Transverse colon (tissue), 4 donors: Measurements from ENCODE around the gene TSPAN31. TPM values are rescaled to one million over a fixed set of nuclear protein-coding genes. Genes with fewer than 3 reads are reported as not detected.

ENCODE experiments used
- total RNA-seq, 4 donors: library from RNA; depleted of rRNA; stranded (reverse); fragments of >200 nt; gene quantifications; one replicate each; pipeline ENCODE4 v1.1.0, GENCODE V29; 2016

TSPAN31 gene
- total RNA-seq, 4 donors from 2014 or later: 20.6 to 73.3 (median 42.8) TPM

Other genes with a start within 250 kb of the TSPAN31 start
- 100 to 1,000 TPM in 2 of 4 donors, 10 to 100 TPM in 2; 27.6 to 338 (median 67.6) TPM for gene DDIT3, start 224.5 kb upstream of the TSPAN31 start, total RNA-seq
- 100 to 1,000 TPM in 1 of 4 donors, 10 to 100 TPM in 3; 36.6 to 155 (median 51.0) TPM for gene MBD6, start 222.2 kb upstream of the TSPAN31 start, total RNA-seq
- 100 to 1,000 TPM; 154 to 344 (median 175) TPM for gene DCTN2, start 197.8 kb upstream of the TSPAN31 start, total RNA-seq
- gene KIF5A, start 195.0 kb upstream of the TSPAN31 start, total RNA-seq: 1 to 10 TPM; 1.3 to 6.2 (median 1.6) TPM
- gene PIP4K2C, start 153.8 kb upstream of the TSPAN31 start, total RNA-seq: 100 to 1,000 TPM in 1 of 4 donors, 10 to 100 TPM in 3; 38.4 to 308 (median 45.8) TPM
- 10 to 100 TPM in 1 of 4 donors, 1 to 10 TPM in 3; 8.0 to 10.9 (median 9.6) TPM for gene DTX3, start 140.2 kb upstream of the TSPAN31 start, total RNA-seq
- gene ARHGEF25, start 133.6 kb upstream of the TSPAN31 start, total RNA-seq: 10 to 100 TPM in 3 of 4 donors, 1 to 10 TPM in 1; 6.6 to 35.9 (median 15.3) TPM
- 1 to 10 TPM in 2 of 4 donors, under 1 TPM in 1, not detected in 1; 0.68 to 6.4 (median 2.1) TPM for gene B4GALNT1, start 111.8 kb upstream of the TSPAN31 start, total RNA-seq
- gene OS9, start 50.9 kb upstream of the TSPAN31 start, total RNA-seq: 100 to 1,000 TPM; 187 to 362 (median 249) TPM
- 100 to 1,000 TPM in 1 of 4 donors, 1 to 10 TPM in 3; 1.2 to 125 (median 5.6) TPM for gene AGAP2, start 6.3 kb upstream of the TSPAN31 start, total RNA-seq
- gene CDK4, start 7.3 kb downstream of the TSPAN31 start, total RNA-seq: 100 to 1,000 TPM in 1 of 4 donors, 10 to 100 TPM in 3; 20.9 to 194 (median 47.8) TPM
- 10 to 100 TPM in 2 of 4 donors, 1 to 10 TPM in 2; 1.5 to 24.1 (median 9.5) TPM for gene MARCHF9, start 10.1 kb downstream of the TSPAN31 start, total RNA-seq
- 1 to 10 TPM in 2 of 4 donors, under 1 TPM in 1, not detected in 1; 0.40 to 2.5 (median 2.3) TPM for gene CYP27B1, start 22.0 kb downstream of the TSPAN31 start, total RNA-seq
- 1 to 10 TPM; 4.1 to 7.1 (median 4.5) TPM for gene METTL1, start 27.1 kb downstream of the TSPAN31 start, total RNA-seq
- gene EEF1AKMT3, start 27.6 kb downstream of the TSPAN31 start, total RNA-seq: 1 to 10 TPM; 1.9 to 6.7 (median 4.3) TPM
- 10 to 100 TPM in 3 of 4 donors, 1 to 10 TPM in 1; 1.4 to 23.2 (median 18.9) TPM for gene TSFM, start 37.7 kb downstream of the TSPAN31 start, total RNA-seq
- 10 to 100 TPM in 2 of 4 donors, 1 to 10 TPM in 2; 3.0 to 21.1 (median 9.1) TPM for gene AVIL, start 73.7 kb downstream of the TSPAN31 start, total RNA-seq
- gene CTDSP2, start 101.7 kb downstream of the TSPAN31 start, total RNA-seq: 100 to 1,000 TPM; 174 to 268 (median 231) TPM
- gene ATP23, start 196.5 kb downstream of the TSPAN31 start, total RNA-seq: 10 to 100 TPM in 3 of 4 donors, under 1 TPM in 1; 0.80 to 41.8 (median 24.5) TPM